GM13976 (cell line): Measurements from ENCODE around the gene CYP2C18.
"Not testable (repeated sequence)": the region's sequence is repeated elsewhere in the genome, so short reads cannot be mapped to it uniquely, and the experiment has no call there.

Experiments
- DNase-seq: peaks from one replicate; pipeline ENCODE4 v3.0.0; 2012; ENCODE audit warnings: low spot score
- in situ Hi-C: fragments of 300-500 bp; cut with MboI; formaldehyde crosslinking; loops from one replicate; pipeline ENCODE4 v1.12.0; 2022; ENCODE audit warnings: low sequenced_read_pairs, mixed read lengths, inconsistent platforms; ENCODE audit not compliant: unreplicated experiment
- TF ChIP-seq, protein P1 (sequence below): IDR thresholded peaks from 2 replicates; pipeline ENCODE4 v1.5.1; 2012; ENCODE audit warnings: borderline replicate concordance, mild to moderate bottlenecking; ENCODE audit not compliant: insufficient read depth; ENCODE audit errors: extremely low read depth, missing control alignments, control extremely low read depth

CYP2C18 gene

GRCh38 chr10:94666391-94667102 is 17.0 kb upstream of the CYP2C18 start:
- TF ChIP-seq, protein P1, sequence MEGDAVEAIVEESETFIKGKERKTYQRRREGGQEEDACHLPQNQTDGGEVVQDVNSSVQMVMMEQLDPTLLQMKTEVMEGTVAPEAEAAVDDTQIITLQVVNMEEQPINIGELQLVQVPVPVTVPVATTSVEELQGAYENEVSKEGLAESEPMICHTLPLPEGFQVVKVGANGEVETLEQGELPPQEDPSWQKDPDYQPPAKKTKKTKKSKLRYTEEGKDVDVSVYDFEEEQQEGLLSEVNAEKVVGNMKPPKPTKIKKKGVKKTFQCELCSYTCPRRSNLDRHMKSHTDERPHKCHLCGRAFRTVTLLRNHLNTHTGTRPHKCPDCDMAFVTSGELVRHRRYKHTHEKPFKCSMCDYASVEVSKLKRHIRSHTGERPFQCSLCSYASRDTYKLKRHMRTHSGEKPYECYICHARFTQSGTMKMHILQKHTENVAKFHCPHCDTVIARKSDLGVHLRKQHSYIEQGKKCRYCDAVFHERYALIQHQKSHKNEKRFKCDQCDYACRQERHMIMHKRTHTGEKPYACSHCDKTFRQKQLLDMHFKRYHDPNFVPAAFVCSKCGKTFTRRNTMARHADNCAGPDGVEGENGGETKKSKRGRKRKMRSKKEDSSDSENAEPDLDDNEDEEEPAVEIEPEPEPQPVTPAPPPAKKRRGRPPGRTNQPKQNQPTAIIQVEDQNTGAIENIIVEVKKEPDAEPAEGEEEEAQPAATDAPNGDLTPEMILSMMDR, result no peak
- in situ Hi-C loops, result no loop called here
- no peak for DNase-seq

DNA sequence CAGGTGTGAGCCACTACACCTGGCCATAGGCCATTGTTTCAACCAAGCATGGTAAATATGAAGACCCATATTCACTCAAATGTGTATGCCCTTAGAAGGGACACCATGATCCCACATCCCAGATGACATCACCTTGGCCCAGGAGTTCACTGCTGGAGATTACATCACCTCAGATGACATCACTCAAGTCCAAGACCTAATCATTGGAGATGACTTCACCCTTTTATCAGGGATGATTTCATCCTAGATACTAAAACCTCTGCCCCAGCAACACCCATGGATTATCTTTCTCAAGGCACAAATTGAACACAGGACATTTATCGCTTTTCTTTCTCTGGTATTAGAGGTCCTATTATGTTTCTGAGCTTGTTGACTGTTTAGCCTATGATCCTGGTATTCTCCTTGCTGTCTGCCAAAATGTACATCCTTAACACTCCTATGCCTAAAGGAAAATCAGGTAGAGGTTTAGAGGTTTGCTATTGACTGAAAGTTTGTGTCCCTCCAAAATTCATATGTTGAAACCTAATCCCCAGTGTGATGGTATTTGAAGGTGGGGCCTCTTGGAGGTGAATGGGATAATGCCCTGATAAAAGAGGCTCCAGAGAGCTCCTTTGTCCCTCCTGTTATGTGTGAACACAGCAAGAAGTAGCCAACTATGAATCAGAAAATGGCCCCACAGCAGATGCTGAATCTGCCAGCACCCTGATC is 9.8 kb upstream of the CYP2C18 start:
- no peak for DNase-seq
- TF ChIP-seq, protein P1, result no peak
- in situ Hi-C loops, result no loop called here

DNA sequence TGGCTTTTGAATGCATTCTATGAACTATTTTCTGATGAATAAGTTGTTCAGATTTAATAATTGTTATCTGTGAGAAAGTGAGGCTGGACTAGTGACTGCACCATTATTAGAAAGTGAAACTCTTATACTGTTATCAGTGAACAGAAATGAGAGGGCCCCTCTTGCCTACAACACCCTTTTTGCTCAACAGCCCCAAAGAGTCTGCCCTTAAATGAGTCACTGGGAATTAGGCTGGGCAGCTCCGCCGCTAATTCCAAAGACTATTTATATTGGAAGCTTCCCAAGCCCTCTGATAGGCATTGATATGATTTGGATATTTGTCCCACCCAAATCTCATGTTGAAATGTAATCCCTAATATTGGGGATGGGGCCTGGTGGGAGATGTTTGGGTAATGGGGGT is 7.0 kb upstream of the CYP2C18 start:
- DNase-seq, result no peak
- TF ChIP-seq, protein P1, result no peak
- in situ Hi-C loops, result no loop called here

GRCh38 chr10:94677691-94678090 is 5.8 kb upstream of the CYP2C18 start:
- TF ChIP-seq, protein P1, result no peak
- in situ Hi-C loops, result no loop called here
- DNase-seq, result no peak

DNA sequence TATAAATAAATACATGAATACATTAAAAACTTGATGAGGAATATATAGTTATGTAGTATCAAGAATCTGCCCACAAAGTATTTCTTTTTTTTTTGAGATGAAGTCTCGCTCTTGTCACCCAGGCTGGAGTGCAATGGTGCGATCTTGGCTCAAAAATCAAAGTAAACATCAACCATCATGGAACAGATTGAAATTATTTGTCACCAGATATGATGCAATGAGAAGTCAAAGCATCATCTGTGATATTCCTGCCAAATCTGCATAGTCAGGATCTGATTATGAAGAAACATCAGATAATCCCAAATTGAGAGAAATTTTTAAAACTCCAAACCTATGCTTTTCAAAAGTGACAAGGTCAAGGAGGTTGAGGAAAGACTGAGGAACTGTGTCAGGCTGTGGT is 5.1 kb upstream of the CYP2C18 start:
- TF ChIP-seq, protein P1, result no peak
- DNase-seq, result no peak
- in situ Hi-C loops, result no loop called here

- TF ChIP-seq, protein P1, result no peak
- no peak for DNase-seq
- in situ Hi-C loops, result no loop called here
These were observed 3.0 kb upstream of the CYP2C18 start for GRCh38 chr10:94680544-94680943.

- DNase-seq, in situ Hi-C loops: not testable (repeated sequence)
These were observed 893 bp upstream of the CYP2C18 start for GRCh38 chr10:94682636-94683035.
